BE2C (cell line): Measurements from ENCODE around the gene DYSF.

ENCODE experiments used
- DNase-seq: peaks from one replicate; pipeline ENCODE4 v3.0.0-alpha.2; 2020
- H3K27me3 ChIP-seq: fragments of 250-450 bp; sonication (Bioruptor Pico); 2 replicates; pipeline ENCODE4 v1.5.1; 2020; ENCODE audit warnings: mild to moderate bottlenecking
- H3K36me3 ChIP-seq: fragments of 250-450 bp; sonication (Bioruptor Pico); 2 replicates; pipeline ENCODE4 v1.5.1; 2020; ENCODE audit warnings: mild to moderate bottlenecking
- H3K4me1 ChIP-seq: fragments of 250-450 bp; sonication (Bioruptor Pico); 2 replicates; pipeline ENCODE4 v1.5.1; 2020
- H3K4me3 ChIP-seq: 2 replicates; pipeline ENCODE4 v1.5.1; 2011; ENCODE audit warnings: low read depth, low read length
- H3K9me3 ChIP-seq: fragments of 250-450 bp; sonication (Bioruptor Pico); 2 replicates; pipeline ENCODE4 v1.5.1; 2020
- CTCF ChIP-seq: IDR thresholded peaks from 2 replicates; pipeline ENCODE4 v1.5.1; 2012; ENCODE audit warnings: mild to moderate bottlenecking, low read depth, low read length

DYSF gene

GRCh38 chr2:71695235-71696120 is 242.1 kb downstream of the DYSF start:
- H3K9me3 ChIP-seq: no peaks in the 10 kb centered on the region
- no peak overlapping the region for H3K4me3 ChIP-seq
- no peaks in the 10 kb centered on the region for H3K27me3 ChIP-seq
- no peak for TF ChIP-seq CTCF
- no peaks in the 10 kb centered on the region for H3K36me3 ChIP-seq
- no peak for DNase-seq
- H3K4me1 ChIP-seq: no peaks in the 10 kb centered on the region

- Histone ChIP-seq H3K36me3 (no peaks in the 10 kb centered on the region), H3K4me1 (no peaks in the 10 kb centered on the region), H3K27me3 (no peaks in the 10 kb centered on the region), H3K9me3 (no peaks in the 10 kb centered on the region), H3K4me3 (no peak overlapping the region)
- no peak for TF ChIP-seq CTCF
- DNase-seq: no peak
Measured at GRCh38 chr2:71696381-71696780, 243.0 kb downstream of the DYSF start.

GRCh38 chr2:71697106-71698004 is 244.0 kb downstream of the DYSF start:
- DNase-seq: no peak

GRCh38 chr2:71699428-71699827 is 246.1 kb downstream of the DYSF start:
- no peak for TF ChIP-seq CTCF
- Histone ChIP-seq H3K36me3 (no peaks in the 10 kb centered on the region), H3K4me3 (no peak overlapping the region), H3K27me3 (no peaks in the 10 kb centered on the region), H3K4me1 (no peaks in the 10 kb centered on the region), H3K9me3 (no peaks in the 10 kb centered on the region)
- no peak for DNase-seq

More at GRCh38 chr2:71697106-71698004, 244.0 kb downstream of the DYSF start:
- no peaks in the 10 kb centered on the region for H3K9me3 ChIP-seq
- H3K36me3 ChIP-seq: no peaks in the 10 kb centered on the region
- no peaks in the 10 kb centered on the region for H3K4me1 ChIP-seq
- no peak overlapping the region for H3K4me3 ChIP-seq
- no peaks in the 10 kb centered on the region for H3K27me3 ChIP-seq
- no peak for TF ChIP-seq CTCF

GRCh38 chr2:71700041-71700657 is 246.8 kb downstream of the DYSF start:
- Histone ChIP-seq H3K4me1 (no peaks in the 10 kb centered on the region), H3K9me3 (no peaks in the 10 kb centered on the region), H3K27me3 (no peaks in the 10 kb centered on the region), H3K36me3 (no peaks in the 10 kb centered on the region), H3K4me3 (no peak overlapping the region)
- no peak for DNase-seq
- no peak for TF ChIP-seq CTCF
